ENCODE data around the gene KCNMB4. TPM values are rescaled to one million over a fixed set of nuclear protein-coding genes. Genes with fewer than 3 reads are reported as not detected.

KCNMB4 gene
- total RNA-seq, 2 experiments from 2014 or later = 5.8 to 7.6 TPM

DNA sequence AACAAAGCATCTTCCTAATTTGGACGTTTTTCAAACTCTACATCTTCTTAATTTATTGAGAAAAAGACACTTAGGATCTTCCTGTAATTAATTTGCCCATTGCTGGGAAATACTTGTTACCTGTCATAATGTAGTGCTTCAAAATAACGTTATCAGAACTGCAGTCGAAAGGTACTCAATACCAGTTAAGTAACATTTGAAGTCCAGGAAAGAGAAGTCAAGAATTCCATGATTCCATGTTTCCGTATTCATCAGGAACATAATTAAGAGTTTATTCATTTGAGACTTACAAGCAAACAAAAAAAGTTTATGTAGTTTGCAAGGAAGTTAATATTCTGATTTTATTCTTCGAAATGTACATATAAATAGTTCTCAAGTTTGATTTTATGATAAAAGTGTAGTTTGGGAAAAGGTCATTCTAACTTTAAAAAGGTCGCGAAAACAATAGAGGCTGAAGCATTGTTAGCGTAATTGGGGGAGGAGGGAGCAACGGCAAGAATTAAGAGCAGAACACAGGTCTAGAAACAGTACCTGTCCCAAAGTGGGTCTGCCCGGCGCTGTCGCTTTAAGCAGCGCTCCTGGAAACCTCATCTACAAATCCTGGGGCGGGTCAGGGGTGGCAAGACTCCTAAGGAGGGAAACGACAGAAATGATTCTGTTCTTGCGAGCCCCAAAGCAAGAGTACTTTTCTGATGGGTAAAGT is 1.2 kb upstream of the KCNMB4 start:
- Histone ChIP-seq H3K79me2 (ENCODE audit: insufficient read depth, low read depth, low read length) (peaks cover 20% of the 10 kb centered on the region; the same call in 1 of the 2 replicates), H3K9me3 (ENCODE audit: low read length) (no peaks in the 10 kb centered on the region), H3K27ac (ENCODE audit: low read depth, low read length, poor library complexity, severe bottlenecking) (no peak overlapping the region), H3K4me1 (ENCODE audit: insufficient read depth, low read length, poor library complexity, severe bottlenecking) (peaks cover 44% of the 10 kb centered on the region), H3K36me3 (ENCODE audit: insufficient read depth, low read length) (no peaks in the 10 kb centered on the region), H3K4me3 (ENCODE audit: low read depth, low read length, poor library complexity, severe bottlenecking) (peak overlapping the region; percentile 74), H2AFZ (ENCODE audit: low read length) (peak overlapping the region; percentile 59; the same call in 1 of the 2 replicates), H3K9me2 (ENCODE audit: insufficient read depth, low read length) (no peaks in the 10 kb centered on the region), H3K4me2 (ENCODE audit: low read length) (peak overlapping the region; percentile 75), H4K20me1 (ENCODE audit: insufficient read depth, low read length) (no peaks in the 10 kb centered on the region)
- CTCF ChIA-PET (ENCODE audit: unreplicated experiment) = no interaction called here
- peak; percentile 24 for DNase-seq (ENCODE audit: low spot score)
- BruUV-seq (replicated peaks) = no TSS peak
- TF ChIP-seq, protein P1, sequence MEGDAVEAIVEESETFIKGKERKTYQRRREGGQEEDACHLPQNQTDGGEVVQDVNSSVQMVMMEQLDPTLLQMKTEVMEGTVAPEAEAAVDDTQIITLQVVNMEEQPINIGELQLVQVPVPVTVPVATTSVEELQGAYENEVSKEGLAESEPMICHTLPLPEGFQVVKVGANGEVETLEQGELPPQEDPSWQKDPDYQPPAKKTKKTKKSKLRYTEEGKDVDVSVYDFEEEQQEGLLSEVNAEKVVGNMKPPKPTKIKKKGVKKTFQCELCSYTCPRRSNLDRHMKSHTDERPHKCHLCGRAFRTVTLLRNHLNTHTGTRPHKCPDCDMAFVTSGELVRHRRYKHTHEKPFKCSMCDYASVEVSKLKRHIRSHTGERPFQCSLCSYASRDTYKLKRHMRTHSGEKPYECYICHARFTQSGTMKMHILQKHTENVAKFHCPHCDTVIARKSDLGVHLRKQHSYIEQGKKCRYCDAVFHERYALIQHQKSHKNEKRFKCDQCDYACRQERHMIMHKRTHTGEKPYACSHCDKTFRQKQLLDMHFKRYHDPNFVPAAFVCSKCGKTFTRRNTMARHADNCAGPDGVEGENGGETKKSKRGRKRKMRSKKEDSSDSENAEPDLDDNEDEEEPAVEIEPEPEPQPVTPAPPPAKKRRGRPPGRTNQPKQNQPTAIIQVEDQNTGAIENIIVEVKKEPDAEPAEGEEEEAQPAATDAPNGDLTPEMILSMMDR (conservative IDR thresholded peaks at IDR 0.05; ENCODE audit: low read length) = no peak
- no peak for TF ChIP-seq EZH2phosphoT487 (IDR thresholded peaks at IDR 0.05; ENCODE audit: borderline replicate concordance, low read depth, low read length)
- POLR2A ChIA-PET = interaction anchor here (0.6 to 1.8 kb wide), 10 partner anchors 9 to 480 kb away, joined by 3 to 13 read pairs (median 4); no protein-coding TSS in a partner anchor
- intact Hi-C loops (cut with micrococcal nuclease; ENCODE audit: unreplicated experiment) = loop anchor here (5.0 to 10.0 kb wide), 3 partner anchors 103 to 1330 kb away; no protein-coding TSS in a partner anchor

DNA sequence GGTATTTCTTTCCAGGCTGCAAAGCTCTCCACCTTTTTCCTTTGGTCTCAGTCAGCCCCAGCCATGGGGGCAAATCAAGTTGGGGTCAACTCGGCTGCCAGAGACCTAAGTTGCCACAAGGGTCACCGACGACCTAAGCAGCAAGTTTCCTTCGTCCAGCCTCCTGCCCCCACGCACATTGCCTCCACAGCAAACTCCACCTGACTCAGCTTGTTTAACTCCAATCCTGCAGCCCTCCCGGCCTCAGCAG is 767 bp upstream of the KCNMB4 start:
- intact Hi-C loops (cut with micrococcal nuclease; ENCODE audit: unreplicated experiment) = loop anchor here (5.0 to 10.0 kb wide), 3 partner anchors 103 to 1329 kb away; no protein-coding TSS in a partner anchor
- H3K4me1 ChIP-seq (ENCODE audit: insufficient read depth, low read length, poor library complexity, severe bottlenecking) = peaks cover 47% of the 10 kb centered on the region
- BruUV-seq (replicated peaks) = no TSS peak
- CTCF ChIA-PET (ENCODE audit: unreplicated experiment) = no interaction called here
- POLR2A ChIA-PET = interaction anchor here (0.7 to 1.8 kb wide), 6 partner anchors 9 to 459 kb away, joined by 3 to 13 read pairs (median 4); no protein-coding TSS in a partner anchor
- no peaks in the 10 kb centered on the region for H3K36me3 ChIP-seq (ENCODE audit: insufficient read depth, low read length)
- no peaks in the 10 kb centered on the region for H4K20me1 ChIP-seq (ENCODE audit: insufficient read depth, low read length)
- H3K4me3 ChIP-seq (ENCODE audit: low read depth, low read length, poor library complexity, severe bottlenecking) = peak overlapping the region; percentile 74
- H3K9me3 ChIP-seq (ENCODE audit: low read length) = no peaks in the 10 kb centered on the region
- peak overlapping the region; percentile 75 for H3K4me2 ChIP-seq (ENCODE audit: low read length)
- H3K9me2 ChIP-seq (ENCODE audit: insufficient read depth, low read length) = no peaks in the 10 kb centered on the region
- peaks cover 20% of the 10 kb centered on the region; the same call in 1 of the 2 replicates for H3K79me2 ChIP-seq (ENCODE audit: insufficient read depth, low read depth, low read length)
- H2AFZ ChIP-seq (ENCODE audit: low read length) = peak overlapping the region; percentile 59
- no peak overlapping the region for H3K27ac ChIP-seq (ENCODE audit: low read depth, low read length, poor library complexity, severe bottlenecking)
- no peak for TF ChIP-seq EZH2phosphoT487 (IDR thresholded peaks at IDR 0.05; ENCODE audit: borderline replicate concordance, low read depth, low read length)
- TF ChIP-seq, protein P1 (conservative IDR thresholded peaks at IDR 0.05; ENCODE audit: low read length) = no peak
- DNase-seq (ENCODE audit: low spot score) = no peak
